Mesothelial cell of epicardium (in vitro differentiated cells): ENCODE measurements around the gene SLC43A2. TPM values are rescaled to one million over a fixed set of nuclear protein-coding genes. Genes with fewer than 3 reads are reported as not detected.
A peak's percentile ranks its signal among the peaks of the same experiment; 100 is the strongest.

ENCODE experiments used
- DNase-seq, 2 experiments: peaks; one replicate each; pipeline ENCODE4 v3.0.0; 2021; ENCODE audit warnings: low spot score in 2 of 2; ENCODE audit not compliant: unreplicated experiment in 2 of 2
- H3K27ac Mint-ChIP-seq: 2 replicates; pipeline ENCODE4 v1.8.0; 2021; ENCODE audit warnings: mixed read lengths
- H3K27me3 Mint-ChIP-seq: 2 replicates; pipeline ENCODE4 v1.8.0; 2021; ENCODE audit warnings: low read depth, mixed read lengths
- H3K36me3 Mint-ChIP-seq: 2 replicates; pipeline ENCODE4 v1.8.0; 2021; ENCODE audit warnings: mixed read lengths
- H3K4me1 Mint-ChIP-seq: 2 replicates; pipeline ENCODE4 v1.8.0; 2021; ENCODE audit warnings: mixed read lengths
- H3K4me3 Mint-ChIP-seq: 2 replicates; pipeline ENCODE4 v1.8.0; 2021; ENCODE audit warnings: mild to moderate bottlenecking, moderate library complexity, mixed read lengths
- H3K9me3 Mint-ChIP-seq: 2 replicates; pipeline ENCODE4 v1.8.0; 2021; ENCODE audit warnings: mixed read lengths
- CTCF ChIP-seq: fragments of 200-600 bp; sonication (generic); IDR thresholded peaks from one replicate; pipeline ENCODE4 v1.5.0; 2021; ENCODE audit warnings: antibody characterized with exemption; ENCODE audit not compliant: unreplicated experiment
- total RNA-seq: library from RNA; stranded (reverse); gene quantifications from 3 replicates; pipeline ENCODE4 v1.2.1, GENCODE V29; 2021

SLC43A2 gene
- total RNA-seq, 1 donor from 2014 or later, result 12.4 TPM

- Mint-ChIP-seq H3K9me3 (no peaks in the 10 kb centered on the region), H3K27ac (no peak overlapping the region), H3K36me3 (no peaks in the 10 kb centered on the region), H3K4me3 (peak overlapping the region; percentile 80), H3K27me3 (peaks cover 5% of the 10 kb centered on the region), H3K4me1 (peaks cover 27% of the 10 kb centered on the region)
- DNase-seq, result no peak
- TF ChIP-seq CTCF, result no peak
These were observed 16.0 kb upstream of the SLC43A2 start for GRCh38 chr17:1644493-1645206.

DNA sequence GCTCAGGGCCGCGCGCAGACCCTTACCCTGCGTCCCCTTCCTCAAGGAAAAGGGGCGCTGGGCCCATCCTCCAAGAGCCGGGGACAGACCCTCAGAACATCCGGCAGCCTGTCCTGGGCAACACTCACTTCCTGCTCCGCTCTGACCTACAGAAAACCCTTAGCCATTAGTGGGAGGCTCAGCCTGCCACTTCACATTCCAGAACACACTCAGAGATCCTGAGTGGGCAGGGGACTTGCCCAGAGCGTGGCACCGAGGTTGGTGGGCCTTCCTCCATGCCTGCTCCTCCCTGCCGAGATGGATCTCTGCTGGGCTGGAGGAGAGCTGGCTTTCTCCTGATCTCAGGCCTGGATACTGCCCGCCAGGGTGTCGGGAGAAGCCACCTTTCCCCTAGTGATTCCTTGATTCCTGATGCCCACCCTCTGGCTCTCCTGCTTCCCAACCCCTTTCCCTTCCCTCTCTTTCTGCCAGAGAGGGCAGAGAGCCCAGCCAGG, 15.4 kb upstream of the SLC43A2 start:
- no peaks in the 10 kb centered on the region for H3K9me3 Mint-ChIP-seq
- no peak overlapping the region for H3K27ac Mint-ChIP-seq
- H3K36me3 Mint-ChIP-seq, result no peaks in the 10 kb centered on the region

GRCh38 chr17:1643293-1643998, 14.8 kb upstream of the SLC43A2 start:
- Mint-ChIP-seq H3K9me3 (no peaks in the 10 kb centered on the region), H3K4me3 (peak overlapping the region; percentile 80), H3K4me1 (peaks cover 27% of the 10 kb centered on the region), H3K27me3 (peaks cover 5% of the 10 kb centered on the region), H3K36me3 (no peaks in the 10 kb centered on the region), H3K27ac (no peak overlapping the region)
- peak; percentile 60 to 65 for DNase-seq
- TF ChIP-seq CTCF, result no peak

More for the DNA sequence above, 15.4 kb upstream of the SLC43A2 start:
- H3K4me3 Mint-ChIP-seq, result peak overlapping the region; percentile 80
- peaks cover 27% of the 10 kb centered on the region for H3K4me1 Mint-ChIP-seq
- peaks cover 5% of the 10 kb centered on the region for H3K27me3 Mint-ChIP-seq
- TF ChIP-seq CTCF, result no peak
- DNase-seq, result no peak

- no peaks in the 10 kb centered on the region for H3K9me3 Mint-ChIP-seq
- no peak for DNase-seq
- no peak overlapping the region for H3K4me3 Mint-ChIP-seq
- TF ChIP-seq CTCF, result no peak
- peaks cover 5% of the 10 kb centered on the region for H3K27me3 Mint-ChIP-seq
- H3K27ac Mint-ChIP-seq, result peak overlapping the region; percentile 3
- H3K36me3 Mint-ChIP-seq, result no peaks in the 10 kb centered on the region
- H3K4me1 Mint-ChIP-seq, result peaks cover 19% of the 10 kb centered on the region
These were observed 12.4 kb upstream of the SLC43A2 start for GRCh38 chr17:1641065-1641403.

- Mint-ChIP-seq H3K36me3 (no peaks in the 10 kb centered on the region), H3K4me1 (peaks cover 14% of the 10 kb centered on the region), H3K9me3 (no peaks in the 10 kb centered on the region), H3K27me3 (peaks cover 5% of the 10 kb centered on the region), H3K4me3 (no peak overlapping the region), H3K27ac (no peak overlapping the region)
- no peak for TF ChIP-seq CTCF
- DNase-seq, result no peak
These were observed 11.9 kb upstream of the SLC43A2 start for GRCh38 chr17:1640329-1641064.
